Endothelial cell of umbilical vein (primary cell): Measurements from ENCODE around the gene SETD2.

Experiments used
- EZH2 ChIP-seq: IDR thresholded peaks from 2 replicates; pipeline ENCODE4 v1.6.1; 2012; ENCODE audit warnings: borderline replicate concordance, low read depth, mild to moderate bottlenecking, moderate library complexity, low read length, inconsistent platforms; ENCODE audit not compliant: severe bottlenecking
- FOS ChIP-seq: IDR thresholded peaks from 2 replicates; pipeline ENCODE4 v1.6.1; 2011; ENCODE audit warnings: mild to moderate bottlenecking, low read length, moderate library complexity, borderline replicate concordance; ENCODE audit not compliant: insufficient read depth
- JUN ChIP-seq: IDR thresholded peaks from 2 replicates; pipeline ENCODE4 v1.6.1; 2011; ENCODE audit warnings: borderline replicate concordance, low read depth; ENCODE audit not compliant: insufficient read length, insufficient read depth
- MYC ChIP-seq: IDR thresholded peaks from one replicate; pipeline ENCODE4 v1.6.1; 2011; ENCODE audit warnings: mild to moderate bottlenecking, low read depth, low read length
- POLR2A ChIP-seq: IDR thresholded peaks from 2 replicates; pipeline ENCODE4 v1.6.1; 2012; ENCODE audit warnings: low read depth, mild to moderate bottlenecking, control low read depth, low read length
- POLR2AphosphoS5 ChIP-seq: IDR thresholded peaks from 2 replicates; pipeline ENCODE4 v1.6.1; 2012; ENCODE audit warnings: low read depth, mild to moderate bottlenecking, control low read depth, low read length, moderate library complexity; ENCODE audit not compliant: insufficient read depth
- TF ChIP-seq, protein P1 (sequence below), 2 donors: IDR thresholded peaks; 1 replicate in 1 of 2; 2 replicates in 1 of 2; pipeline ENCODE4 v1.5.1; 2011; ENCODE audit warnings: low read length in 2 of 2, mild to moderate bottlenecking in 2 of 2, moderate library complexity in 2 of 2, control low read depth in 1 of 2, inconsistent platforms in 1 of 2, low read depth in 1 of 2; ENCODE audit not compliant: insufficient read depth in 1 of 2; ENCODE audit errors: extremely low read depth in 1 of 2
- TF ChIP-seq, protein P2 (sequence below): IDR thresholded peaks from 2 replicates; pipeline ENCODE4 v1.6.1; 2011; ENCODE audit not compliant: insufficient read depth, insufficient read length

DNA sequence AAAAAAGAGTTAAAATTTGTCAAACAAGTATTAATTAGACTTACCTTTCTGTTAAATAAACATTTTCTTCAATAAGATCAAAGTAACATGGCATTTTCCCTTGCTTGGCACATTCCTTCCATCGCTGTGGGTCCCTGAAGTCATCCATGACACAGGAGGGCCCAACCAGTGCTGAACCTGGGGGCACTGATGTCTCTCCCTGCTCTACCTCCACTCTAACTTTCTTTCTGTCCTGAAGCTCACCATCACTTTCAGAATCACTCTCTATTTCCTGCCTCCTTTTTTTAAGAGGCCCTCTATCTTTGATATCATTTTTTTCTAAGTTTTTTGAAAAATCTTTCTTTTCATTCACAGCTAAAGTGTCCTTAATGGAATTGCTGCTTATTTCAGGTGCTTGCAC lies 43.8 kb downstream of the SETD2 start:
- TF ChIP-seq, protein P1, sequence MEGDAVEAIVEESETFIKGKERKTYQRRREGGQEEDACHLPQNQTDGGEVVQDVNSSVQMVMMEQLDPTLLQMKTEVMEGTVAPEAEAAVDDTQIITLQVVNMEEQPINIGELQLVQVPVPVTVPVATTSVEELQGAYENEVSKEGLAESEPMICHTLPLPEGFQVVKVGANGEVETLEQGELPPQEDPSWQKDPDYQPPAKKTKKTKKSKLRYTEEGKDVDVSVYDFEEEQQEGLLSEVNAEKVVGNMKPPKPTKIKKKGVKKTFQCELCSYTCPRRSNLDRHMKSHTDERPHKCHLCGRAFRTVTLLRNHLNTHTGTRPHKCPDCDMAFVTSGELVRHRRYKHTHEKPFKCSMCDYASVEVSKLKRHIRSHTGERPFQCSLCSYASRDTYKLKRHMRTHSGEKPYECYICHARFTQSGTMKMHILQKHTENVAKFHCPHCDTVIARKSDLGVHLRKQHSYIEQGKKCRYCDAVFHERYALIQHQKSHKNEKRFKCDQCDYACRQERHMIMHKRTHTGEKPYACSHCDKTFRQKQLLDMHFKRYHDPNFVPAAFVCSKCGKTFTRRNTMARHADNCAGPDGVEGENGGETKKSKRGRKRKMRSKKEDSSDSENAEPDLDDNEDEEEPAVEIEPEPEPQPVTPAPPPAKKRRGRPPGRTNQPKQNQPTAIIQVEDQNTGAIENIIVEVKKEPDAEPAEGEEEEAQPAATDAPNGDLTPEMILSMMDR (IDR thresholded peaks at IDR 0.05; ENCODE audit: extremely low read depth in 1 of 2, insufficient read depth in 1 of 2, low read depth in 1 of 2, low read length in 2 of 2) = no peak
- TF ChIP-seq POLR2A (no peak), POLR2AphosphoS5 (no peak), JUN (no peak), EZH2 (no peak), MYC (no peak), FOS (no peak)
- TF ChIP-seq, protein P2, sequence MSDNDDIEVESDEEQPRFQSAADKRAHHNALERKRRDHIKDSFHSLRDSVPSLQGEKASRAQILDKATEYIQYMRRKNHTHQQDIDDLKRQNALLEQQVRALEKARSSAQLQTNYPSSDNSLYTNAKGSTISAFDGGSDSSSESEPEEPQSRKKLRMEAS = no peak
